DMS53 (cell line): Measurements from ENCODE around the gene HBA2.
"Not testable (repeated sequence)": the region's sequence is repeated elsewhere in the genome, so short reads cannot be mapped to it uniquely, and the experiment has no call there.

Experiments
- DNase-seq: peaks from one replicate; lab custom pipeline; 2025; lab: John Stamatoyannopoulos, UW

HBA2 gene

DNA sequence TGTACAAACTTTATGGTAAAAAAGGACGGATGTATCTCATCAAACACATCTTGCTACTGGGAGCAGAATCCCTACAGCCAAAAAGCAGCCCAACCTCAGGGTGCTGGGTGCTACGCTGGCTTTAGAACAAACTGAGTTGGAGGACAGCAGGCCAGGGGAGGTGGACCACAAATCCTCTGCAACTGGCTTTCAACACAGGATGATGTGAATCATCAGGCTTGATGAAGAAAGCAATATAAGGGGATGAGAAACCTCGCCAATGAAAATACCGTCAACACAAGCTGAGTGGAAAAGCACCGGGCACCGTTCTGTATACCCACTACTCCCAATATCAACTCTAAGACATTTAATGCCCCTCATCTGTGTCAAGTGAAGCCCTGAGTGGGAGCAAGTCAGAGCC is 21.8 kb downstream of the HBA2 start:
- no peak for DNase-seq

DNA sequence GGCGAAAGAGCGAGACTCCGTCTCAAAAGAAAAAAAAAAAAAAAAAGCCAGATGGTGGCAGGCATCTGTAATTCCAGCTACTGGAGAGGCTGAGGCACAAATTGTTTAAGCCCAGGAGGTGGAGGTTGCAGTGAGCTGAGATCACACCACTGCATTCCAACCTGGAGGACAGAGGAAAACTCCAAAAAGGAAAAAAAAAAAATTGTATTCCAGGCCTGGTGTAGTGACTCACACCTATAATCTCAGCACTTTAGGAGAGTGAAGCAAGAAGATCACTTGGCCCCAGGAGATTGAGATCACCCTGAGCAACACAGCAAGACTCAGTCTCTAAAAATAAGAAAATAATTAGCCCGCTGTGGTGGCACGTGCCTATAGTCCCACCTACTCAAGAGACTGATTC is 27.7 kb downstream of the HBA2 start:
- no peak for DNase-seq

DNA sequence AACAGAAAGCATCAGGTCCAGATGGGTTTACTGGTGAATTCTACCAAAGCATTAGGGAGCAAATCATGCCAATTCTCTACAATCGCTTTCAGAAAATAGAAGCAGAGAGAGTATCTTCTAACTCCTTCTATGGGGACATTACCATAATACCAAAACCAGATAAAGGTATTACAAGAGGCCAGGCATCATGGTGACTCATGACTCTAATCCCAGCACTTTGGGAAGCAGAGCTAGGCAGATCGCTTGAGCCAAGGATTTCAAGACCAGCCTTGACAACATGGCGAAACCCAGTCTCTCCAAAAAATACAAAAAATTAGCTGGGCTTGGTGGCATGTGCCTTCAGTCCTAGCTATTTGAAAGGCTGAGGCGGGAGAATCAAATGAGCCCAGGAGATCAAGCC is 30.6 kb downstream of the HBA2 start:
- DNase-seq, result no peak

GRCh38 chr16:204046-204445 is 31.4 kb downstream of the HBA2 start:
- DNase-seq, result not testable (repeated sequence)

GRCh38 chr16:209359-209758 is 36.7 kb downstream of the HBA2 start:
- not testable (repeated sequence) for DNase-seq

GRCh38 chr16:211631-212180 is 39.0 kb downstream of the HBA2 start:
- not testable (repeated sequence) for DNase-seq

- DNase-seq, result no peak
Measured at GRCh38 chr16:212999-213398, 40.3 kb downstream of the HBA2 start.

DNA sequence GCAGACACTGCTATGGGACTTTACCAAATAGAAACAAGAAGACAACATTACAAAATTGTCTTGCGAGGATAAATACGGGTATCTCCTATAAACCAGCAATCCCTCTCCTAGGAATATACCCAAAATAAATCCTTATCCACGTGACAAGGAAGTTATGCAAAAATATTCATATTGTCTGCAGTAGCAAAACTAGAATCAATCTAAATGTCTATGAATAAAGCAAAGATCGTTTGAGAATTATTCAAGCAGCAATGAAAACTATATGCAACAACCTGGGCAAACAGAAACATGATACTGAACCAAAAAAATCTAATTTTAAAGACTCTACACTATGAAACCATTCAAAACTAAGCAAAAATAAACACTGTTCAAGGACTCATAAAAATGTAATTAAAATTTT is 47.3 kb downstream of the HBA2 start:
- no peak for DNase-seq
